GM12878 (cell line): ENCODE measurements around the gene ARL6IP1. TPM values are rescaled to one million over a fixed set of nuclear protein-coding genes. Genes with fewer than 3 reads are reported as not detected.
A peak's percentile ranks its signal among the peaks of the same experiment; 100 is the strongest.

Experiments
- CBFB ChIP-seq: IDR thresholded peaks from 2 replicates; pipeline ENCODE4 v1.6.1; 2016; ENCODE audit warnings: antibody characterized with exemption, low read depth
- CHD4 ChIP-seq: fragments of 200-600 bp; sonication (generic); IDR thresholded peaks from 2 replicates; pipeline ENCODE4 v1.6.1; 2016; ENCODE audit warnings: mild to moderate bottlenecking
- NRF1 ChIP-seq: conservative IDR thresholded peaks from 2 replicates; pipeline ENCODE4 v1.6.1; 2011; ENCODE audit warnings: mild to moderate bottlenecking, low read depth, low read length, improper control_type of control experiment
- PML ChIP-seq: IDR thresholded peaks from 2 replicates; pipeline ENCODE4 v1.6.1; 2012; ENCODE audit warnings: low read length, inconsistent platforms
- SMARCA5 ChIP-seq: fragments of 450-650 bp; IDR thresholded peaks from 2 replicates; pipeline ENCODE4 v1.6.1; 2017; ENCODE audit warnings: mild to moderate bottlenecking
- STAT3 ChIP-seq: IDR thresholded peaks from 2 replicates; pipeline ENCODE4 v1.6.1; 2011; ENCODE audit warnings: low read depth, low read length, improper control_type of control experiment
- polyA plus RNA-seq, 11 experiments: library from polyadenylated mRNA; depleted of rRNA in 4 of 11; unstranded in 6 of 11; stranded (reverse) in 5 of 11; fragments of >200 nt; fragmentation: Nextera tagmentation in 4 of 11; fragmentation: Illumina TruSeq in 1 of 11; extraction: Ambion mirVana in 4 of 11; extraction: Trizol in 1 of 11; gene quantifications; 1 replicate in 1 of 11; 2 replicates in 10 of 11; pipeline versions ENCODE4 v1.2.1 to v1.2.3, GENCODE V29; 2011 to 2016; ENCODE audit warnings: inconsistent platforms in 2 of 11, missing spikeins in 2 of 11, low read depth in 1 of 11
- total RNA-seq, 4 experiments: library from RNA; depleted of rRNA in 3 of 4; stranded (reverse); fragments of >200 nt in 3 of 4; fragmentation: Illumina TruSeq in 1 of 4; extraction: Trizol in 1 of 4; gene quantifications; 2 replicates each; pipeline versions ENCODE4 v1.2.1 to v1.2.3, GENCODE V29; 2013 to 2021
- TF ChIP-seq, protein P1 (sequence below): fragments of 450-650 bp; IDR thresholded peaks from 2 replicates; pipeline ENCODE4 v1.6.1; 2017; ENCODE audit warnings: mild to moderate bottlenecking, moderate library complexity
- TF ChIP-seq, protein P2 (sequence below): fragments of 450-650 bp; IDR thresholded peaks from 2 replicates; pipeline ENCODE4 v1.6.1; 2016; ENCODE audit warnings: mild to moderate bottlenecking, moderate library complexity, borderline replicate concordance
- TF ChIP-seq, protein P3 (sequence below): fragments of 450-650 bp; IDR thresholded peaks from 2 replicates; pipeline ENCODE4 v1.6.1; 2017; ENCODE audit warnings: borderline replicate concordance

Gene ARL6IP1
- total and polyA plus RNA-seq, 10 of the 15 experiments (the other 5 are each of a cell fraction or from before 2014, with no cell fraction given) = 99.3 to 334 (median 197) TPM

DNA sequence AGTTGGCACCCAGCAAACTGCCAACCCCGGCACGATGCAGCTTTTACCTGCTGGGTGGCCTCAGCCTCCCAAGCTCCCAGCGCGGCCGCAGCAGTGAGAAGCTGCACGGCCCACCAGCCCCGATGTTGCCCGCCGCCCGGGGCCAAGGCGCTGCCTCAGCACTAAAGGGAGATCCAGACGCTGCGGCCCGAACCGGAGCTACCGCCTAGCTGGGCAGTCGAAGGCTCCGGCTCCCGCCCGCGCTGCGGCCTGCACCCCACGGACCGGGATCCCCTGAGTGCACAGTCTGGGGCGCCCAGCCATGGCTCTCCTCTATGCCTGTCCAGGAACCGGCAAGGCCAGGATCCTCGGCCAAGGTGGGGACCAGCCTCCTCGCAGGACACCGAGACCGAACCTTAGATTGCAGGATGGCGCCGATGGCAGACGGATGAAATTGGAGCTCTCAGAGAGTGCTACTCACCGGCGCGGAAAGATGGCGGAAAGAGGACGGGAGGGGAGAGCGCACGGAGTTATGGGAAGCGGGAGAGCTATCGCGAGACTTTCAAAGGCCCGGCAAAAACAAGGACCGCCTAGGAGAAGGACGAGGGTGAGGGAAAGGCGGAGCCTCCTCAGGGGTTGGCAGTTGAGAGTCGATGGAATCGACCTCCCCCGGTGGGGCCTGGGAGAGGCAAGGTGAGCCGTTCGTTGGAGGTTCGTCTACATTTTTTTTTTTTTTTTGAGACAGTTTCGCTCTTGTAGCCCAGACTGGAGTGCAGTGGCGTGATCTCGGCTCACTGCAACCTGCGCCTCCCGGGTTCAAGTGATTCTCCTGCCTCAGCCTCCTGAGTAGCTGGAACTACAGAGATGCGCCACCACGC lies 11.3 kb downstream of the ARL6IP1 start, which contains the start of gene RPS15A (continued):
- TF ChIP-seq, protein P1, sequence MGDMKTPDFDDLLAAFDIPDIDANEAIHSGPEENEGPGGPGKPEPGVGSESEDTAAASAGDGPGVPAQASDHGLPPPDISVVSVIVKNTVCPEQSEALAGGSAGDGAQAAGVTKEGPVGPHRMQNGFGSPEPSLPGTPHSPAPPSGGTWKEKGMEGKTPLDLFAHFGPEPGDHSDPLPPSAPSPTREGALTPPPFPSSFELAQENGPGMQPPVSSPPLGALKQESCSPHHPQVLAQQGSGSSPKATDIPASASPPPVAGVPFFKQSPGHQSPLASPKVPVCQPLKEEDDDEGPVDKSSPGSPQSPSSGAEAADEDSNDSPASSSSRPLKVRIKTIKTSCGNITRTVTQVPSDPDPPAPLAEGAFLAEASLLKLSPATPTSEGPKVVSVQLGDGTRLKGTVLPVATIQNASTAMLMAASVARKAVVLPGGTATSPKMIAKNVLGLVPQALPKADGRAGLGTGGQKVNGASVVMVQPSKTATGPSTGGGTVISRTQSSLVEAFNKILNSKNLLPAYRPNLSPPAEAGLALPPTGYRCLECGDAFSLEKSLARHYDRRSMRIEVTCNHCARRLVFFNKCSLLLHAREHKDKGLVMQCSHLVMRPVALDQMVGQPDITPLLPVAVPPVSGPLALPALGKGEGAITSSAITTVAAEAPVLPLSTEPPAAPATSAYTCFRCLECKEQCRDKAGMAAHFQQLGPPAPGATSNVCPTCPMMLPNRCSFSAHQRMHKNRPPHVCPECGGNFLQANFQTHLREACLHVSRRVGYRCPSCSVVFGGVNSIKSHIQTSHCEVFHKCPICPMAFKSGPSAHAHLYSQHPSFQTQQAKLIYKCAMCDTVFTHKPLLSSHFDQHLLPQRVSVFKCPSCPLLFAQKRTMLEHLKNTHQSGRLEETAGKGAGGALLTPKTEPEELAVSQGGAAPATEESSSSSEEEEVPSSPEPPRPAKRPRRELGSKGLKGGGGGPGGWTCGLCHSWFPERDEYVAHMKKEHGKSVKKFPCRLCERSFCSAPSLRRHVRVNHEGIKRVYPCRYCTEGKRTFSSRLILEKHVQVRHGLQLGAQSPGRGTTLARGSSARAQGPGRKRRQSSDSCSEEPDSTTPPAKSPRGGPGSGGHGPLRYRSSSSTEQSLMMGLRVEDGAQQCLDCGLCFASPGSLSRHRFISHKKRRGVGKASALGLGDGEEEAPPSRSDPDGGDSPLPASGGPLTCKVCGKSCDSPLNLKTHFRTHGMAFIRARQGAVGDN = peak; percentile 52; the same call in 1 of the 2 replicates
- no peak for TF ChIP-seq STAT3
- no peak for TF ChIP-seq CHD4
- TF ChIP-seq, protein P2, sequence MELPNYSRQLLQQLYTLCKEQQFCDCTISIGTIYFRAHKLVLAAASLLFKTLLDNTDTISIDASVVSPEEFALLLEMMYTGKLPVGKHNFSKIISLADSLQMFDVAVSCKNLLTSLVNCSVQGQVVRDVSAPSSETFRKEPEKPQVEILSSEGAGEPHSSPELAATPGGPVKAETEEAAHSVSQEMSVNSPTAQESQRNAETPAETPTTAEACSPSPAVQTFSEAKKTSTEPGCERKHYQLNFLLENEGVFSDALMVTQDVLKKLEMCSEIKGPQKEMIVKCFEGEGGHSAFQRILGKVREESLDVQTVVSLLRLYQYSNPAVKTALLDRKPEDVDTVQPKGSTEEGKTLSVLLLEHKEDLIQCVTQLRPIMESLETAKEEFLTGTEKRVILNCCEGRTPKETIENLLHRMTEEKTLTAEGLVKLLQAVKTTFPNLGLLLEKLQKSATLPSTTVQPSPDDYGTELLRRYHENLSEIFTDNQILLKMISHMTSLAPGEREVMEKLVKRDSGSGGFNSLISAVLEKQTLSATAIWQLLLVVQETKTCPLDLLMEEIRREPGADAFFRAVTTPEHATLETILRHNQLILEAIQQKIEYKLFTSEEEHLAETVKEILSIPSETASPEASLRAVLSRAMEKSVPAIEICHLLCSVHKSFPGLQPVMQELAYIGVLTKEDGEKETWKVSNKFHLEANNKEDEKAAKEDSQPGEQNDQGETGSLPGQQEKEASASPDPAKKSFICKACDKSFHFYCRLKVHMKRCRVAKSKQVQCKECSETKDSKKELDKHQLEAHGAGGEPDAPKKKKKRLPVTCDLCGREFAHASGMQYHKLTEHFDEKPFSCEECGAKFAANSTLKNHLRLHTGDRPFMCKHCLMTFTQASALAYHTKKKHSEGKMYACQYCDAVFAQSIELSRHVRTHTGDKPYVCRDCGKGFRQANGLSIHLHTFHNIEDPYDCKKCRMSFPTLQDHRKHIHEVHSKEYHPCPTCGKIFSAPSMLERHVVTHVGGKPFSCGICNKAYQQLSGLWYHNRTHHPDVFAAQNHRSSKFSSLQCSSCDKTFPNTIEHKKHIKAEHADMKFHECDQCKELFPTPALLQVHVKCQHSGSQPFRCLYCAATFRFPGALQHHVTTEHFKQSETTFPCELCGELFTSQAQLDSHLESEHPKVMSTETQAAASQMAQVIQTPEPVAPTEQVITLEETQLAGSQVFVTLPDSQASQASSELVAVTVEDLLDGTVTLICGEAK = no peak; the same call in 1 of the 2 replicates
- peak; percentile 99 for TF ChIP-seq PML
- TF ChIP-seq SMARCA5 = peak; percentile 49; the same call in 1 of the 2 replicates
- TF ChIP-seq CBFB = peak; percentile 94
- TF ChIP-seq NRF1 = no peak
- TF ChIP-seq, protein P3, sequence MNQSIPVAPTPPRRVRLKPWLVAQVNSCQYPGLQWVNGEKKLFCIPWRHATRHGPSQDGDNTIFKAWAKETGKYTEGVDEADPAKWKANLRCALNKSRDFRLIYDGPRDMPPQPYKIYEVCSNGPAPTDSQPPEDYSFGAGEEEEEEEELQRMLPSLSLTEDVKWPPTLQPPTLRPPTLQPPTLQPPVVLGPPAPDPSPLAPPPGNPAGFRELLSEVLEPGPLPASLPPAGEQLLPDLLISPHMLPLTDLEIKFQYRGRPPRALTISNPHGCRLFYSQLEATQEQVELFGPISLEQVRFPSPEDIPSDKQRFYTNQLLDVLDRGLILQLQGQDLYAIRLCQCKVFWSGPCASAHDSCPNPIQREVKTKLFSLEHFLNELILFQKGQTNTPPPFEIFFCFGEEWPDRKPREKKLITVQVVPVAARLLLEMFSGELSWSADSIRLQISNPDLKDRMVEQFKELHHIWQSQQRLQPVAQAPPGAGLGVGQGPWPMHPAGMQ = peak; percentile 79
- TF ChIP-seq, all 136 proteins: peak for 70
